ENCODE measurements around the gene ZNF577. TPM values are rescaled to one million over a fixed set of nuclear protein-coding genes. Genes with fewer than 3 reads are reported as not detected.
"Not testable (repeated sequence)": the region's sequence is repeated elsewhere in the genome, so short reads cannot be mapped to it uniquely, and the experiment has no call there.

ZNF577 gene
- total RNA-seq, result 1 to 10 TPM; 5.2 to 5.7 TPM

- Mint-ChIP-seq H3K9me3 (peaks cover 37% of the 10 kb centered on the region), H3K27ac (peak within 1 kb of the TSS; percentile 91), H3K4me1 (peaks cover 6% of the 10 kb centered on the region), H3K27me3 (no peaks in the 10 kb centered on the region), H3K4me3 (peak within 1 kb of the TSS; percentile 95), H3K36me3 (ENCODE audit: low read depth) (peaks cover 59% of the 10 kb centered on the region)
- ATAC-seq (replicated peaks), result peak; percentile 90
These were observed at the start of gene ZNF577 for GRCh38 chr19:51887522-51888498. TSS of gene ZNF577 (minus strand) at chr19:51887951. CDS start at chr19:51880382, 7,569 bp downstream.

GRCh38 chr19:51931921-51932320, 44.2 kb upstream of the ZNF577 start:
- peaks cover 27% of the 10 kb centered on the region for H3K9me3 Mint-ChIP-seq
- H3K4me1 Mint-ChIP-seq, result peaks cover 7% of the 10 kb centered on the region
- H3K27ac Mint-ChIP-seq, result no peak overlapping the region
- no peak overlapping the region for H3K4me3 Mint-ChIP-seq
- H3K36me3 Mint-ChIP-seq (ENCODE audit: low read depth), result peaks cover 91% of the 10 kb centered on the region
- no peak for ATAC-seq (replicated peaks)
- H3K27me3 Mint-ChIP-seq, result no peaks in the 10 kb centered on the region

- peaks cover 36% of the 10 kb centered on the region for H3K9me3 Mint-ChIP-seq
- peaks cover 55% of the 10 kb centered on the region for H3K36me3 Mint-ChIP-seq (ENCODE audit: low read depth)
- no peaks in the 10 kb centered on the region for H3K27me3 Mint-ChIP-seq
- no peak for ATAC-seq (replicated peaks)
- H3K4me3 Mint-ChIP-seq, result peak overlapping the region; percentile 94
- peak overlapping the region; percentile 96 for H3K27ac Mint-ChIP-seq
- H3K4me1 Mint-ChIP-seq, result peaks cover 13% of the 10 kb centered on the region
These were observed 40.1 kb upstream of the ZNF577 start for GRCh38 chr19:51927859-51928258.

GRCh38 chr19:51926784-51927741, 39.3 kb upstream of the ZNF577 start, which contains the start of gene ZNF613:
TSS of gene ZNF613 (plus strand) at chr19:51927472. CDS start at chr19:51936221, 8,749 bp downstream.
- H3K4me3 Mint-ChIP-seq, result peak within 1 kb of the TSS; percentile 94
- no peaks in the 10 kb centered on the region for H3K27me3 Mint-ChIP-seq
- peak within 1 kb of the TSS; percentile 96 for H3K27ac Mint-ChIP-seq
- H3K36me3 Mint-ChIP-seq (ENCODE audit: low read depth), result peaks cover 47% of the 10 kb centered on the region
- H3K4me1 Mint-ChIP-seq, result peaks cover 13% of the 10 kb centered on the region
- peak; percentile 88 for ATAC-seq (replicated peaks)
- peaks cover 39% of the 10 kb centered on the region for H3K9me3 Mint-ChIP-seq

- no peaks in the 10 kb centered on the region for H3K27me3 Mint-ChIP-seq
- peaks cover 40% of the 10 kb centered on the region for H3K36me3 Mint-ChIP-seq (ENCODE audit: low read depth)
- peak overlapping the region; percentile 94 for H3K4me3 Mint-ChIP-seq
- H3K4me1 Mint-ChIP-seq, result peaks cover 13% of the 10 kb centered on the region
- no peak for ATAC-seq (replicated peaks)
- H3K27ac Mint-ChIP-seq, result peak overlapping the region; percentile 96
- peaks cover 42% of the 10 kb centered on the region for H3K9me3 Mint-ChIP-seq
These were observed 38.7 kb upstream of the ZNF577 start for GRCh38 chr19:51926426-51926783.

GRCh38 chr19:51921949-51922348, 34.2 kb upstream of the ZNF577 start:
- ATAC-seq (replicated peaks), result no peak
- Mint-ChIP-seq H3K4me1 (peaks cover 6% of the 10 kb centered on the region), H3K27me3 (no peaks in the 10 kb centered on the region), H3K4me3 (no peak overlapping the region), H3K27ac (no peak overlapping the region), H3K9me3 (peaks cover 48% of the 10 kb centered on the region), H3K36me3 (ENCODE audit: low read depth) (peaks cover 4% of the 10 kb centered on the region)

GRCh38 chr19:51919606-51920005, 31.9 kb upstream of the ZNF577 start:
- Mint-ChIP-seq H3K4me3 (no peak overlapping the region), H3K36me3 (ENCODE audit: low read depth) (no peaks in the 10 kb centered on the region), H3K9me3 (peaks cover 52% of the 10 kb centered on the region), H3K4me1 (no peaks in the 10 kb centered on the region), H3K27me3 (no peaks in the 10 kb centered on the region), H3K27ac (no peak overlapping the region)
- no peak for ATAC-seq (replicated peaks)

- Mint-ChIP-seq H3K4me3 (no peak overlapping the region), H3K27me3 (no peaks in the 10 kb centered on the region), H3K9me3 (peaks cover 43% of the 10 kb centered on the region), H3K27ac (no peak overlapping the region), H3K4me1 (no peaks in the 10 kb centered on the region), H3K36me3 (ENCODE audit: low read depth) (no peaks in the 10 kb centered on the region)
- no peak for ATAC-seq (replicated peaks)
These were observed 28.4 kb upstream of the ZNF577 start for GRCh38 chr19:51916167-51916566.

GRCh38 chr19:51915324-51915867, 27.6 kb upstream of the ZNF577 start:
- Mint-ChIP-seq H3K4me3 (no peak overlapping the region), H3K36me3 (ENCODE audit: low read depth) (no peaks in the 10 kb centered on the region), H3K4me1 (no peaks in the 10 kb centered on the region), H3K9me3 (peaks cover 38% of the 10 kb centered on the region), H3K27ac (no peak overlapping the region), H3K27me3 (no peaks in the 10 kb centered on the region)
- no peak for ATAC-seq (replicated peaks)

GRCh38 chr19:51907981-51908380, 20.2 kb upstream of the ZNF577 start:
- Mint-ChIP-seq H3K9me3 (peaks cover 21% of the 10 kb centered on the region), H3K27me3 (peaks cover 14% of the 10 kb centered on the region), H3K36me3 (ENCODE audit: low read depth) (peaks cover 21% of the 10 kb centered on the region)
- not testable (repeated sequence) for H3K4me1 Mint-ChIP-seq; ATAC-seq (replicated peaks); H3K4me3 Mint-ChIP-seq; H3K27ac Mint-ChIP-seq

- Mint-ChIP-seq H3K36me3 (ENCODE audit: low read depth) (peaks cover 37% of the 10 kb centered on the region), H3K9me3 (peaks cover 27% of the 10 kb centered on the region), H3K4me3 (peak overlapping the region; percentile 92), H3K27me3 (peaks cover 14% of the 10 kb centered on the region)
- H3K27ac Mint-ChIP-seq; ATAC-seq (replicated peaks); H3K4me1 Mint-ChIP-seq: not testable (repeated sequence)
These were observed 18.4 kb upstream of the ZNF577 start for GRCh38 chr19:51906108-51906507.

GRCh38 chr19:51905639-51906038, 17.9 kb upstream of the ZNF577 start:
- Mint-ChIP-seq H3K4me3 (peak overlapping the region; percentile 92), H3K36me3 (ENCODE audit: low read depth) (peaks cover 41% of the 10 kb centered on the region), H3K27me3 (peaks cover 14% of the 10 kb centered on the region), H3K9me3 (peaks cover 27% of the 10 kb centered on the region)
- not testable (repeated sequence) for H3K27ac Mint-ChIP-seq; ATAC-seq (replicated peaks); H3K4me1 Mint-ChIP-seq

GRCh38 chr19:51905206-51905605, 17.5 kb upstream of the ZNF577 start:
- Mint-ChIP-seq H3K9me3 (peaks cover 29% of the 10 kb centered on the region), H3K4me1 (peaks cover 7% of the 10 kb centered on the region)
- ATAC-seq (replicated peaks), result peak; percentile 19

More at GRCh38 chr19:51905206-51905605, 17.5 kb upstream of the ZNF577 start:
- Mint-ChIP-seq H3K27ac (peak overlapping the region; percentile 94), H3K4me3 (peak overlapping the region; percentile 92), H3K27me3 (peaks cover 14% of the 10 kb centered on the region), H3K36me3 (ENCODE audit: low read depth) (peaks cover 46% of the 10 kb centered on the region)

Measured in activated T-helper 17 cell treated with anti-CD3 and anti-CD28 coated beads, Interleukin-2, amount 50 U/mL, for 72 hours (primary cell).